Cardiac muscle cell (in vitro differentiated cells and primary cell): ENCODE data around the gene TNIP2. TPM values are rescaled to one million over a fixed set of nuclear protein-coding genes. Genes with fewer than 3 reads are reported as not detected.

Experiments used
- DNase-seq, 2 donors: peaks; one replicate each; pipeline versions ENCODE4 v3.0.0 to v3.0.0-alpha.2; 2010 to 2017; ENCODE audit warnings: low read depth in 1 of 2, low spot score in 1 of 2
- H3K27ac ChIP-seq: fragments of 200-600 bp; sonication (generic); 2 replicates; pipeline ENCODE4 v1.5.1; 2016
- H3K27me3 ChIP-seq: fragments of 200-600 bp; sonication (generic); 2 replicates; pipeline ENCODE4 v1.6.0; 2016; ENCODE audit warnings: control low read depth
- H3K36me3 ChIP-seq: fragments of 200-600 bp; sonication (generic); 2 replicates; pipeline ENCODE4 v1.5.1; 2016; ENCODE audit warnings: control low read depth
- H3K4me1 ChIP-seq: fragments of 200-600 bp; sonication (generic); 2 replicates; pipeline ENCODE4 v1.8.1; 2017; ENCODE audit warnings: low read depth, mild to moderate bottlenecking, mixed run types
- H3K4me3 ChIP-seq: fragments of 200-600 bp; sonication (generic); 2 replicates; pipeline ENCODE4 v1.5.1; 2016; ENCODE audit warnings: mild to moderate bottlenecking
- H3K9me3 ChIP-seq: fragments of 200-600 bp; sonication (generic); 2 replicates; pipeline ENCODE4 v1.5.1; 2017; ENCODE audit warnings: low read depth, mild to moderate bottlenecking, control low read depth
- polyA plus RNA-seq: library from polyadenylated mRNA; unstranded; fragments of >200 nt; fragmentation: Nextera tagmentation; extraction: Ambion mirVana; gene quantifications from 2 replicates; pipeline ENCODE4 v1.2.1, GENCODE V29; 2016
- total RNA-seq: library from RNA; depleted of rRNA; stranded (reverse); fragments of >200 nt; gene quantifications from 2 replicates; pipeline ENCODE4 v1.2.3, GENCODE V29; 2016
- TF ChIP-seq, protein P1 (sequence below): IDR thresholded peaks from 2 replicates; pipeline ENCODE4 v1.5.1; 2012; ENCODE audit warnings: low read depth, mild to moderate bottlenecking, low read length

Gene TNIP2
- total and polyA plus RNA-seq, 2 experiments from 2014 or later: 32.7 to 58.5 TPM

DNA sequence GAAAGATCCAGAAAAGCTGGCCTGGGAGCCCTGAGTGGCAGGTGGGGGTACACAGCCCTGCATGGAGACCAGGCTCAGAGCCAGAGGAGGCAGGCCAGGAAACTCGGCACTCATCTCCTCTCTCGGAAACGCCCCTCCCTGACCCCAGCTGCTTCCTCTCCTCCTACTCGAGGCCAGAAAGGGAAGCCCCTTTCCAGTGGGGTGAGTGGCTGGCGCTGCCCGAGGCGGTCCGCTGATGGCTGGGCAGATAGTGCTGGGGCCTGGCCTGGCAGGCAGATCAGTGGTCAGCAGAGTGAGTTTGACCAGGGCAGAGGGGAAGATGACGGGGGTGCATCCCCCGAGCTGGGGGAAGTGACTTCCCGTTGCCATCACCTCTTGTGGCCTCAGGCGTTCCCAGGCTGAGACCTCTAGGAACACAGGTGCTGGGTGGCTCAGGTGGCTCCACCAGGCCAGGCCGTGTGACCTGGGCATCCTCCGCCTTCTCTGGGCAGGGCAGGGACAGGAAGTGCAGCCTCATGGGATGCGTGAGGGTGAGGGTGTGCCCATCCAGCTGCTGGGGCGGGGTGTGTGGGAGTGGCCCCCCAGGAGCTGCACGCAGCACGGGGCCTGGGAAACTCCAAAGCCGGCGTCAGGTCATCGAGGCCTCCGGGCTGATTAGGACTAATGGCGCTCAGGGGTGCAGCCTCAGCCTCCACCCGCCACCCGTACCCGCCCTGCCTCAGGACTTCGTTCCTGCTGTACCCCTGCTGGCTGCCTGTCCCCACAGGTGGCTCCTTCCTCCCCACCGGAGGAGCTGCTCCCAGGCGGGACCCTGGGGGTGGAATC is 42.5 kb upstream of the TNIP2 start:
- Histone ChIP-seq H3K4me1 (peaks cover 34% of the 10 kb centered on the region), H3K27me3 (no peaks in the 10 kb centered on the region), H3K4me3 (no peak overlapping the region), H3K27ac (no peak overlapping the region), H3K36me3 (no peaks in the 10 kb centered on the region), H3K9me3 (no peaks in the 10 kb centered on the region)
- peak in 1 of 2 donors; percentile 72 for DNase-seq
- TF ChIP-seq, protein P1, sequence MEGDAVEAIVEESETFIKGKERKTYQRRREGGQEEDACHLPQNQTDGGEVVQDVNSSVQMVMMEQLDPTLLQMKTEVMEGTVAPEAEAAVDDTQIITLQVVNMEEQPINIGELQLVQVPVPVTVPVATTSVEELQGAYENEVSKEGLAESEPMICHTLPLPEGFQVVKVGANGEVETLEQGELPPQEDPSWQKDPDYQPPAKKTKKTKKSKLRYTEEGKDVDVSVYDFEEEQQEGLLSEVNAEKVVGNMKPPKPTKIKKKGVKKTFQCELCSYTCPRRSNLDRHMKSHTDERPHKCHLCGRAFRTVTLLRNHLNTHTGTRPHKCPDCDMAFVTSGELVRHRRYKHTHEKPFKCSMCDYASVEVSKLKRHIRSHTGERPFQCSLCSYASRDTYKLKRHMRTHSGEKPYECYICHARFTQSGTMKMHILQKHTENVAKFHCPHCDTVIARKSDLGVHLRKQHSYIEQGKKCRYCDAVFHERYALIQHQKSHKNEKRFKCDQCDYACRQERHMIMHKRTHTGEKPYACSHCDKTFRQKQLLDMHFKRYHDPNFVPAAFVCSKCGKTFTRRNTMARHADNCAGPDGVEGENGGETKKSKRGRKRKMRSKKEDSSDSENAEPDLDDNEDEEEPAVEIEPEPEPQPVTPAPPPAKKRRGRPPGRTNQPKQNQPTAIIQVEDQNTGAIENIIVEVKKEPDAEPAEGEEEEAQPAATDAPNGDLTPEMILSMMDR: no peak

DNA sequence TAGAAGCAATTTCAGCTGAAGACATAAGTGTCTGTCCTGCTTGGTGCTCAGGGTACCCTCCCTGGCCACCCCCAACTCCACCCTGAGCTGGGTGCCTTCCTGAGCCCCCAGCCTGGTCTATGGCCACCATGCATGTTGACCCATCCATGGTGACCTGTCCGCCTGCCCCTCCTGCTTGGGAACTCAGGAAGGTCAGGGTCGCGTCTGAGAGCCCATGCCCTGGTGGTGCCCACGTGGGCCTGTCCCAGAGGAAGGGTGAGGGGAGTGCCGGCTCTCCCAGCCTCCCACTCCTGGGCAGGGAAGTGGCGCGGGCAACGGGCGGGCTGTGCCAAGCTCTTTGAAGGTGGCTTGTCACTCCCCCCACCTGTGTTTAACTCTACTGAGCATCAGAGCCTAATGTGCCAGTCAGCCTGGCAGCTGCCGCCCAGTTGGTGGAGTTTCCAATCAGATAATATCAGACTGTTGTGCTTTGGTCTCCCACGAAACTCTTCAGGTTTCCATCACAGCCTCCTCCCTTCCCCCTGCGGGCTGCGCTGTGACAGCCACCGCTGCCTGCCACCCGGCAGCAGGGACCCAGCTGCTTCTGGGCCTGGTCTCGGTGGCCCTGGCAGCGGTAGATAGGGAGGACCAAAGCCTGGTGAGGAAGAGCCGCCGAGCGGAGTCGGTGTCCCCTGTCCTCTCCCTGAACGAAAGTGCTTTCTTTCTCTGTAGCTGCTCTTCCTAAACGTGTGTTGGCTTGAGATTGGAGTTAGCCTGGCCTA is 41.6 kb upstream of the TNIP2 start:
- no peak overlapping the region for H3K4me3 ChIP-seq
- peaks cover 34% of the 10 kb centered on the region for H3K4me1 ChIP-seq
- no peaks in the 10 kb centered on the region for H3K9me3 ChIP-seq
- H3K27me3 ChIP-seq: no peaks in the 10 kb centered on the region
- H3K27ac ChIP-seq: no peak overlapping the region
- no peak for DNase-seq
- H3K36me3 ChIP-seq: no peaks in the 10 kb centered on the region
- TF ChIP-seq, protein P1: no peak

DNA sequence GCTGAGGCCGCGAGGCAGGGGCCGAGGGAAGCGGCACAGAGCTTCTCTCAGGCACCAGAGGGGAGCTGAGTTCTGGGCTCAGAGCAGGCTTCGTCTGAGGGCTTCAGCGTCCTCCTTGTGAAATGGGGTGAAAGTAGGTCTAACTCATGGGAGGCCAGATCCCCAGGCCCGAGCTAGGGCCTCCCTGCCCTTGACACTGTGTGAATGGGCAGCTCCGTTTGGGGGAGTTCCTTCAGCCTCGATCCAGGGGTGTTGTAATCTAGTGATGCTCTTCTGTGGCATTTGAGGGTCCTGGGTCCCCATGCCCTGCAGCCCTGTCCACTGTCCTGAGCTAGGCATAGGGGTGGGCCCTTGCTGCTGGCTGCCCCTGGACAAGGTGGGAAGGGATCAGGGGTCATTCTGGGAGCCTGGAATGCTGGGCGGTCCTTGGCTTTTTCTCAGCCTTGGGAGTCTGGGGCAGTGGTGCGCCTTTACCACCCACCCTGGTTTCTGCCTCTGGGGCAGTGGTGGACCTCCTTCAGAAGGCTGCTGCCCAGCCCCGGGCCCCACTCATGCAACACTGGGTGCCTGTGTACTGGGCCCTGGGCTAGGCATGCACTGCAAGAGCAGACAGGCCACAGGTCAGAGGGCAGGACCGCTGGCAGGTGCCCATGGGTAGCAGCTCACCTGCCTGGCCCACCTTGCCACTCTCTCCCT is 40.9 kb upstream of the TNIP2 start:
- Histone ChIP-seq H3K4me3 (no peak overlapping the region), H3K27ac (no peak overlapping the region), H3K9me3 (no peaks in the 10 kb centered on the region), H3K4me1 (peaks cover 34% of the 10 kb centered on the region), H3K36me3 (no peaks in the 10 kb centered on the region), H3K27me3 (no peaks in the 10 kb centered on the region)
- TF ChIP-seq, protein P1: no peak
- no peak for DNase-seq

DNA sequence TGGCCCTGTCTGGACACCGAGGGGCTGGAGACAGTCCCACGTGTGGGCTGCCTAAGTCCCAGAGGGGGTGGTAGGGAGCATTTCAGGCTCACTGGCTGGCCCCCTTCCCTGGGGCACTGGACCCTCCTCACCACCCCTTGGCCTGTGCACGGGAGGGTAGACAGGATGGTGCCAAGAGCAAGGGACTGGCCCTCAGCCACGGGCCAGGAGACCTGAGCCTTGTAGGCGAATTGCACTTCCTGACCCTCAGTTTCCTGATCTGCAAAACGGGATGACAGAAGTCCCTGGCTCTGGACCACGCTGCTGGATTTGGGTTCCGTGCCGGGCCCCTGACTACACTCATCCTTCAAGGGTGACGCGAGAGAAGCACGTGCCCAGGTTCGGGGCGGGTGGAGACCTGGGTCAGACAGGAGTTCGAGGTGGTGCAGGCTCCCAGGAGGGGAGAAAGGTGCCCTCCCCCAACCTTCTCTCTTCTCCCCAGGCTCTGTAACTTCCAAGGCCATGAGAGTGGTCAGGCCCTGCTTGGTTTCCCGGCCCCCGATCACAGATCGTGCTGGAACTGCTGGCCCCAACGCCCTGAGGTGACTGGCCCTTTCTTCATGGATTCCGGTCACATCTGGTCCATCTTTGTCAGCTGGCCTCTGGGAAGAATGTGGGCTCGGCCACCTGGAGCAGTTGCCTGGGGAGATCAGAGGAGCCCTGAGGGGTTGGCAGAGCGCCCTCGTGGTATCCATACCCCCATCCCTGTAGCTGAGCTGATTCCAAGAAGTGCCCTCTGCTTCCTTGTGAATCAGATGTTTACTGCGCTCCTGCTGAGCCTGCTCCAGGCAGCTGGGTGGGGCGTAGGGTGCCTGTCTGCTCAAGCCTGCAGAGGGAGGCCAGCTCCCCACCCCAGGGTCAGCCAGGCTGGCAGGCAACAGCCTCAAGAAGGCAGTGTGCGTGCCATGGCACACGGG is 40.0 kb upstream of the TNIP2 start:
- peaks cover 26% of the 10 kb centered on the region for H3K4me1 ChIP-seq
- TF ChIP-seq, protein P1: no peak
- H3K27ac ChIP-seq: no peak overlapping the region
- no peaks in the 10 kb centered on the region for H3K27me3 ChIP-seq
- no peak overlapping the region for H3K4me3 ChIP-seq
- H3K36me3 ChIP-seq: no peaks in the 10 kb centered on the region
- H3K9me3 ChIP-seq: no peaks in the 10 kb centered on the region
- no peak for DNase-seq
